Transverse colon (tissue), 4 donors: ENCODE data around the gene GOLGA1.

Source experiments
- POLR2AphosphoS5 ChIP-seq, 3 donors: sonication (generic); formaldehyde crosslinking; IDR thresholded peaks; one replicate each; pipeline ENCODE4 v1.6.1; 2016; ENCODE audit warnings: antibody characterized with exemption in 3 of 3
- TF ChIP-seq, protein P1 (sequence below), 5 experiments: fragments of 200-600 bp in 3 of 5; fragments of 450-650 bp in 2 of 5; sonication (generic) in 3 of 5; IDR thresholded peaks; 1 replicate in 2 of 5; 2 replicates in 3 of 5; pipeline ENCODE4 v1.5.1; 2016 to 2017; ENCODE audit warnings: antibody characterized with exemption in 5 of 5, inconsistent platforms in 3 of 5, mild to moderate bottlenecking in 2 of 5, moderate library complexity in 1 of 5

DNA sequence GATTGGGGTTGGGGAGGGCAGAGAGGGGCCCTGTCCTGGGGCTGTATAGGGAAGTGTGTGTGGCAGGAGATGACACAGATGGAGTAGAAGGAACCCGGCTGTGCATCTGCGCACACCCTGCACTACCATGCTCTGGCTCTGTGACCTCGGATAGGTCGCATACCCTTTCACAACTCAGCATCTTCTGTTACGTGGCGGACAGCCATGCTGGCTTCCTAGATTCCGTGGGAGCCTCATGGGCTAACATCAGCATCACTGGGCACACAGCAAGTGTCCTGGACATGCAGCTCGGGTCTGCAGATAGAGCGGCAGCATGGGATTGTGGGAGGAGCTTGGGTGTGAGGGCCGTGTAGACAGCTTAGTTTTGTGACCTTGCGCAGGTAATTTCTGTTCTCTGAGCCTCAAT, 69.7 kb downstream of the GOLGA1 start:
- TF ChIP-seq, protein P1, sequence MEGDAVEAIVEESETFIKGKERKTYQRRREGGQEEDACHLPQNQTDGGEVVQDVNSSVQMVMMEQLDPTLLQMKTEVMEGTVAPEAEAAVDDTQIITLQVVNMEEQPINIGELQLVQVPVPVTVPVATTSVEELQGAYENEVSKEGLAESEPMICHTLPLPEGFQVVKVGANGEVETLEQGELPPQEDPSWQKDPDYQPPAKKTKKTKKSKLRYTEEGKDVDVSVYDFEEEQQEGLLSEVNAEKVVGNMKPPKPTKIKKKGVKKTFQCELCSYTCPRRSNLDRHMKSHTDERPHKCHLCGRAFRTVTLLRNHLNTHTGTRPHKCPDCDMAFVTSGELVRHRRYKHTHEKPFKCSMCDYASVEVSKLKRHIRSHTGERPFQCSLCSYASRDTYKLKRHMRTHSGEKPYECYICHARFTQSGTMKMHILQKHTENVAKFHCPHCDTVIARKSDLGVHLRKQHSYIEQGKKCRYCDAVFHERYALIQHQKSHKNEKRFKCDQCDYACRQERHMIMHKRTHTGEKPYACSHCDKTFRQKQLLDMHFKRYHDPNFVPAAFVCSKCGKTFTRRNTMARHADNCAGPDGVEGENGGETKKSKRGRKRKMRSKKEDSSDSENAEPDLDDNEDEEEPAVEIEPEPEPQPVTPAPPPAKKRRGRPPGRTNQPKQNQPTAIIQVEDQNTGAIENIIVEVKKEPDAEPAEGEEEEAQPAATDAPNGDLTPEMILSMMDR (IDR thresholded peaks at IDR 0.05): no peak
- no peak for TF ChIP-seq POLR2AphosphoS5 (IDR thresholded peaks at IDR 0.05)
